Astrocyte of the hippocampus (primary cell): ENCODE measurements around the gene CACNA1B.

Experiments
- DNase-seq: peaks from one replicate; pipeline ENCODE4 v3.0.0; 2011; ENCODE audit warnings: low read depth, low spot score

The CACNA1B gene

GRCh38 chr9:138033950-138034349 lies 156.4 kb downstream of the CACNA1B start:
- no peak for DNase-seq

DNA sequence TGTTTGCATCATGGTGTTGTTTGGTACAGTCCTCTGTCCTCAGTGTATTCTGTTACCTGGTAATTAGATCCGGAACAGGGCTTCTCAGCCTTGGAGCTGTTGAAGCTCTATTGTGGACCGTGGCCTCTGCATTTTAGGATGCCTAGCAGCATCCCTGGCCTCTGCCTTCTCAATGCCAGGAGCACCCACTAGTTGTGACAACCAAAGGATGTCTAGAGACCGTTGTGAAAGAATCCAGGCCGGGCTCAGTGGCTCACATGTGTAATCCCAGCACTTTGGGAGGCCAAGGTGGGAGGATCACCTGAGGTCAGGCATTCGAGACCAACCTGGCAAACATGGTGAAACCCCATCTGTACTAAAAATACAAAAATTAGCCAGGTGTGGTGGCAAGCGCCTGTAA lies 159.6 kb downstream of the CACNA1B start:
- no peak for DNase-seq

DNA sequence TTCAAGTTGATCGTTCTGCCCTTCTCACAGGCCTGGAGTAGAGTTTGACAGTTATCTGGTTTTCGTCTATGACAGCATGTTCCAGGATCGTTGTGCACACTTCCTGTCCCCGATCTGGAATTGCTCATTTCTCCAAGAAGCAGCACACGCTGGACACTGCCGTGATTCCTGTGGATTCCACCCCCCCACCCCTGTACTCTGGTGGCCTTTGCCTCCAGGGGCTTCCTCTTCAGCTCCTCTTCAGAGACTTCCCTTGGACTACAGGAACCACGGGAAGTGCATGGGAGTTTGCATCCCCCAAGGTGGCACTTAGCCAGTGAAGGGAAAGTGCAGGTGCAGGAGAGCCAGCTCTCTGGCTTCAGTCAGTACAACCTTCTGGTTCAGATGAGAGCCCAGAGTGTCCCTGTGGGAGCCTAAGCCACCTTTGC lies 160.7 kb downstream of the CACNA1B start:
- DNase-seq: no peak

DNA sequence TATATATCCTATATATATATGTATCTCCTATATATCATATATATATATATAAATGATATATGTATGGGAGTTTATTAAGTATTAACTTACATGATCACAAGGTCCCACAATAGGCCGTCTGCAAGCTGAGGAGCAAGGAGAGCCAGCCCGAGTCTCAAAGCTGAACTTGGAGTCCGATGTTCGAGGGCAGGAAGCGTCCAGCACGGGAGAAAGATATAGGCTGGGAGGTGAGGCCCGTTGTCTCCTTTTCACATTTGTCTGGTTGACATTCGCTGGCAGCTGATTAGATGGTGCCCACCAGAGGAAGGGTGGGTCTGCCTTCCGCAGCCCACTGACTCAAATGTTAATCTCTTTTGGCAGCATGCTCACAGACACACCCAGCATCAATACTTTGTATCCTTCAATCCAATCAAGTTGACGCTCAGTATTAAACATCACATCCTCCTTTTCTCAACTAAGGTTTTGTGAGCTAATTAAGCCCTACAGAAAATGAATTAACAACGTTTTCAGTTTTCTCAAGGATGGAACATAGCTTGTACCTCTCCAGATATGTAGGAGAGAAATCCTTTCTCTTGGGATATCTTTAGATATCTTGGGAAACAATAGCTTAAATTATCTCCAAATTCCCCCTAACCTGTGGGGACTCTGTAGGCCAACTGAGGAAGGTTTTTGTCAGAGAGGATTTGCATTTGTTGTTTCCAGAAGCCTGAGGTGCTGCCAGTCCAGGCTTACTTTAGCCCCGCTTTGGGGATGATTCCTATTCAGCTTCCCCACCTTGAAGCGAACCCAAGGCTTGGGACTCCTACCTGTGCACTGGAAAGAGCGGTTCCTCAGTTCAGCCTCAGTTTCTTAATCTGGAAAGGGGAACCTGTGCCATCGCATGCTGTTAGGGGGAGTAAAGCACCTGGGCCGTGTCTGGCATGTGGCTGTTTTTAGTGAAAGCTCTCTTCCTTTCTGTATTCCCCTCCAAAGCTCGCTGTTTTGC lies 163.2 kb downstream of the CACNA1B start:
- DNase-seq: no peak

DNA sequence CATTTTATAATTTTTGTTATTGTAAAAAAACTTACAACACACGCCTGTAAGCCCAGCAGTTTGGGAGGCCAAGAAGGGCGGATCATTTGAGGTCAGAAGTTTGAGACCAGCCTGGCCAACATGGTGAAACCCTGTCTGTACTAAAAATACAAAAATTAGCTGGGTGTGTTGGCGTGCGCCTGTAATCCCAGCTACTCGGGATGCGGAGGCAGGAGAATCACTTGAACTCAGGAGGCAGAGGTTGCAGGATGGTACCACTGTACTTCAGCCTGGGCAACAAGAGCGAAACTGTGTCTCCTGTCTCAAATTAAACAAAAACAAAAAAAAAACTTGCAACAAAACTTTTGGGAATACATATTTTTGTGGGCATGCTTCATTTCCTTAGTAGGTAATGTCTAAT lies 164.6 kb downstream of the CACNA1B start:
- no peak for DNase-seq

- no peak for DNase-seq
These were observed 165.1 kb downstream of the CACNA1B start for GRCh38 chr9:138042640-138043039.

DNA sequence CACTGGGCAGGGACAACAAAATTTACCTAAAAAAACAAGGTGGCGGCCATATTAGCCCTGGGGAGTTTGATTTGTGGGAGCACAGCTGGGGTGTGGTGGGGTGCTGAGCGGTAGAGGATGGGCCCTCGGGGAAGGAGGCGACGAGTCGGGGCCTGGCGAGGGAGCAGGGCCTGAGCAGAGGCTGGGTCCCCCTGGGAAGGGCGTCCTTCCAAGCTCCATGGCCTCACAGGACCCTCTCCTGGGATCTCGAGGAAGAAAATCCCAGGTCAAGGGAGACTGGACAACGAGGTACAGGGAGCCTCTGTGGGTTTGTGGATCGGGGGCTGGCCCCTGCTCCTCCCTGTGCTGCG lies 165.5 kb downstream of the CACNA1B start:
- DNase-seq: no peak

GRCh38 chr9:138043411-138044345 lies 166.1 kb downstream of the CACNA1B start:
- DNase-seq: no peak

DNA sequence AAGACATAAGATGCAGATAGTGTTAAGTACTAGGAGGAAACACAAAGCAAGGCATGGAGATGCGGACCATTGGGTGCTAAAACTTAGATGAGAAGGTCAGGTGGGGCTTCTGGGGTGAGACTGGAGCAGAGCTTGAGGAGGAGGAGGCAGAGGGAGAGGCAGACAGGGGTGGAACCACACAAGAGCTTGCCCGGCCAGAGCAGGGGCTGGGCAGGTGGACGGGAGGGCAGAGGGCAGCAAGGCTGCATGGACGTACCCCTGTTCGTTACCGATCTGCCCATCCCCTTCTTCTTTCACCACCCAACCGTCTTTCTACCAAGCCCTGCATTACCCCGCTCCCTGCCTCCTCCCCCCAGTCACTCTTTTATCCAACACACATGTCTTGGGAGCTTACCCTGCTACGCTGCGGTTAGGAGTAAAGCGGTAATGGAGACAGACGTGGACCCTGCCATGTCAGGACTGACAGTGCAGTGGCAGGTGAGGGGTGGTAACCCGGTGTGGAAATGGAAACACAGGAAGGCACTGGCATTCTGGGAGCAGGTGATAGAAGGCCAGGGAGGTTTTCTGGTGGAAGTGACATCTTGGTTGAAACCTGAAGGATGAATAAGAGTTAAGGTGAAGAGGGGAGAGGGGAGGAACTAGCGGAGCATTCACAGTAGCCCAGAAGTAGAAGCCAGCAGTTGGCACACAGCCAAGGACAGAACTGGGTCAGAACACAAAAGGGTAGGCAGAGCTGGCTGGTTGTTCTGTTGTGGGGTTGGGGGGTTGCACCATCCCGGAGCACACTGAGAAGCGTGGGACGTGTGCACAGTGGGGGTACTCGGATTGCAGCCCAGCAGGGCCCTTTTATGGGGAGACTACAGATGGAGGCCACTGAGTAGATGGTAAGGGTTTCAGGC lies 167.2 kb downstream of the CACNA1B start:
- DNase-seq: no peak

DNA sequence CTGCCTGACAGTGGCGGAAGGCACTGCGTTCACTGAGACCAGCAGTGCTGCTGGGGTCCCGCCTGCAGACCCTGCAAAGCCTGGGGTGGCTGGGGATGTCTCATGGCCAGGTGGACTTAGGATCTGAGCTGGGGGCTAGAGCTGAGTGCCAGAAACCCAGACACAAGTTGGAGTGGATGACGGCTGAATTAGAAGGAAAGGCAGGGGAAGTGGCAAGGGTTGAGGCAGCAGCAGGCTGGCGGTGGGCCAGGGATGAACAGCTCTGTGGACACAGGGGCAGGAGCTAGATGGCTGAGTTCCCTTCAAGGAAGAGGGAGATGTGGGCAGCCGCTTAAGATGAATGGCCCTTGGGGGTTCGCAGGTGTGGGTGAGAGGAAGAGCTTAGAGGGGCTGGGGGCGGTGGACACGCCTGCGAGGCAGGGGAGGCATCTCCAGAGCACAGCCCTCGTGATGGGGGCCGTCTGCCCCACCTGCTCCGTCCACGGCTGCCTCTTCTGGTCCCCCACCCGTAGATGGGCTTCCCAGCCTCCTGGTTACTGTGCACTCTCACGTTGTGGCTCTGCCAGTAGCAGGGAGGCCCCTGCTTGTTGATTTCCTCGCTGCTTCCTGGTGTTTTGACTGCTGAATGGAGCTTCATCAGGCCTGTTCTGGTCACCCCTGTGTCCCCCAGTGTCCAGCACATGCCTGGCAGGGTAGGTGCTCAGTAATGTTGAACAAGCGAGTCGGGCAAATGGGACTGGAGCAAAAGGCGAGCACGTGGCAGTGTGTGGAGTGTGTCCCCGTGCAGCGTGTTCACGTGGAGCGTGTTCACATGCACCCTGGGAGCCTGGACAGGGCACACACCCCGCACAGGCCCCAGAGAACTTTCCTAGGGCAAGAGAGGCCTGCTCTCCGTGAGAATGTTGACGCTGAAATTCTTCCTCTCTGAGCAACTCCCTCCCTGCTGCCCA lies 168.2 kb downstream of the CACNA1B start:
- no peak for DNase-seq

DNA sequence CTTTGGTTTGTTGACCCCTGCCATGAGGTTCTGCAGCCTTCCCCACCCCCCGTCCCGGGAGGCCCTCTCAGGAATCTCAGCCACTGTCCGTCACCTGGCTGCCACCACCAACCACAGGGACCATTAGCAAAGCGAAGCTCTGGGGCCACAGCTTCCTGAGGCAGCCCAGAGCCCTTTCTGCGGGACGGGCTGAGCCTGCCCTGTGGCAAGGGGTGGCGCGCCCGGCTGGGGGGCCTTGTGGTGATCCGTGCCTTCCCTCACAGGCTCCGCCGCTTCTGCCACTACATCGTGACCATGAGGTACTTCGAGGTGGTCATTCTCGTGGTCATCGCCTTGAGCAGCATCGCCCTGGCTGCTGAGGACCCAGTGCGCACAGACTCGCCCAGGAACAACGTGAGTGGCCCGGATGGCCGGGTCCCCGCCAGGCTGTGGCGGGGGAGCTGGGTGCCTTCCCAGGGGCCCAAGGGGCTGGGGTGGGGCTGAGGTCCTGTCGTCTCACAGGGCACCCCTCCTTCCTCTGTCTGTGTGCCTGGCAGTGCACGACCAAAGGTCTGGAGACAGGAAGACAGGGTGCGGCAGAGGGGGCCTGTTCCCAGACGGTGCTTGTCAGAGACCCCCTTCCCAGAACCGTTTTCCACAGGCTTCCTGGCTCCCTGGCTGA lies 169.2 kb downstream of the CACNA1B start:
- no peak for DNase-seq

GRCh38 chr9:138047469-138048040 lies 170.0 kb downstream of the CACNA1B start:
- DNase-seq: no peak

GRCh38 chr9:138048184-138048583 lies 170.6 kb downstream of the CACNA1B start:
- DNase-seq: no peak

- no peak for DNase-seq
These were observed 171.7 kb downstream of the CACNA1B start for GRCh38 chr9:138049085-138049778.

- no peak for DNase-seq
These were observed 172.3 kb downstream of the CACNA1B start for GRCh38 chr9:138049779-138050471.

- no peak for DNase-seq
These were observed 173.1 kb downstream of the CACNA1B start for GRCh38 chr9:138050472-138051330.
